ENCODE measurements around the gene C11orf91. TPM values are rescaled to one million over a fixed set of nuclear protein-coding genes. Genes with fewer than 3 reads are reported as not detected.
"Not testable (repeated sequence)": the region's sequence is repeated elsewhere in the genome, so short reads cannot be mapped to it uniquely, and the experiment has no call there.

Gene C11orf91
- total RNA-seq, 1 donor from 2014 or later = 0.26 TPM

DNA sequence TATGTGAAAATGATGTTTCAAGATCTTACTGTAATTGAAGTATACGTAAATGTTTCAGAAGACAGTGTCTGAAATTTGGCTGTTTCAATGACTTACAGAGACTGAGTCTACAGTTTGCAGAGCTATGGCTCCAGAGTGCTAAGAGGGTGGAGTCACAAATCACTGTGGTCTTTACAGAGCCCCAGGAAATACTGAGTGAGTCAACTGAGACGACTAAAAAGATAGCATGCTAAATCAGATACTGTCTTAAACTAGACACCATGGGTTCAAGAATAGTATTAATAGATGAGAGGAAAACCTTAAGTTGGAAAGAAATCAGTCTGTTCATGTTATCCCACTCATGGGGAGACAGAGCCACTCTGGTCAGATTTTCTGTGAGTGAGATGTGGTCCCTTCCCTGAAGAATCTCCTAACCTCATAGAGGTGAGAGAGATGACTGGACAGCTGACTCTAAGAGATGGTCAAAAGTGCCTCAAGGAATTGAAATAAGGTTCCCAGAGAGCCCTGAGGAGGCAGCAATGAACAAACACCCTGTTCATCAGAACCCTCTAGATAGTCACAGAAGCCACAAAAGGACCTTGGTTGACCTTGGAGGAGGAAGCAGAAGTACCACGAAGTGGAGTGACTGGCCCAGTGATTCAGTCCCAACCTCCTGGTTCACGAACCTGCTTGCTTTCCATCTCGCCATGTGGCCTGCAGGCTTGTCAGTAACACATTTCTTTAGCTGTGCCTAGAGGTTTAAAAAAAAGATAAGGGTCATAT lies 30.2 kb downstream of the C11orf91 start:
- DNase-seq (ENCODE audit: low spot score) = no peak

- no peak for DNase-seq (ENCODE audit: low spot score)
Observed at GRCh38 chr11:33669598-33670249, 30.9 kb downstream of the C11orf91 start.

DNA sequence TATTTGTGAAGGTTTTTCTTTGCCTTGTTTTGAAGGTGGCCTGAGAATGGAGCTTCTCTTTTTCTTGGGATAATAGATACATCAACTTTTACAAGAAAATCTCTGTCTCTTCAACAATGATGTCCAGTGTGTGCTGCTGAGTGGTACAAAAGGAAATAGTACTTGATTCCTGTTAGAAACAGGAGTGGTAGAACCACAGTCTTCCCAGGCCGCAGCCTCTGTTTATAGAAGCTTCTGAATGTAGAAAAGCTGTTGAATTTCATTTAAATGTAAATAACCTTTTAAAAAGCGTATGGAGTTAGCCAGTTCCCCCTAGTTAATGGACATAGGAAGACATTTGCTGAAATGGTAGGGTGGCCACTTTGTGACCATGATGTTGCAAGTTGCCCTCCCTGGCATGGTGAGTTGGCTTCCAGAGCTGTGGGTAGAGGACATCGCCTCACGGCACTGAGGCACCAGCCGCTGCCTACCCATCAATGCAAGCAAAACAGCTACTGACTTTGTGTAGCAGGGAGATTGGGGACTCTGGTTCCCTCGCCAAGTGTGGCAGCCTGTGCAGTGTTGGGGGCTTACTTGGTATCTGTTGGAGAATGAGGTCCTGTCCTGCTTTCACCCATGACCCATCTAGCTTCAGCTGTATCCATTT lies 31.6 kb downstream of the C11orf91 start:
- DNase-seq (ENCODE audit: low spot score) = no peak

GRCh38 chr11:33668468-33668825 lies 32.2 kb downstream of the C11orf91 start:
- DNase-seq (ENCODE audit: low spot score) = no peak

- DNase-seq (ENCODE audit: low spot score) = no peak
Observed at GRCh38 chr11:33667819-33668467, 32.7 kb downstream of the C11orf91 start.

DNA sequence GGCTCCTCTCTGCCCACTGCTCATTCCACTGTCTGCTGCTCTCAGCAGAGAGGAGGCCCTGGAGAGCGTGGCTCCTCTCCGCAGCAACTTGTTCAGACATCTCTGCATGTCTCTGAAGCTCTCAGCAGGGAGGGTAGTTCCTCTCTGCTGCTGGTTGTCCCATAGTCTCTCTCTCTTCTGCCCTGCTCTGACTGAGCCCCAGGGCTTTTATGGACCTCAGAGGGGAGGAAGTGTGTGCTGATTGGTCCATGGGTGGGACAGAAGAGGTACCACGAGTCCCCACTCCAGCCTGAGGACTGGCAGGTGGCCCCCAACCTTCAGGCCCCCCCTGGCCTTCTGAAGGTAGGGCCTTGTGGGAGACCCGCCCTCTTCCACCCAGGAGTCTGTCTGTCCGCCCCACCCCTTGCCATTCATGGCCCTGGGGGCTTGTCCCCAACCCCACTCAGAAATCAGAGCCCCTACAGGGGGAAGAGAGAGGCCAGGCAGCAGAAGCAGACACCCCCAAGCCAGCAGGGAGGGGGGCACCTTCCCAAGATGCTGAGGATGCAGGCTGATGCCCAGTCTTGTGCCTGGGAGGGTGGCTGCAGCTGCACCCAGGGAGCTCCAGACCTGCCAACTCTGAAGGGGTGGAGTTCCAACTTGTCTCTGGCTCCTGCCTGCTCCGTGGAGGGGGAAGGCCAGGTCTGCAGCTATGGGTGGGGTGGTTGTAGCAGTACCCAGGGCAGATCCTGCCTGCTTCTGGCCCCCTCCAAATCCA lies 35.1 kb downstream of the C11orf91 start:
- DNase-seq (ENCODE audit: low spot score) = no peak

GRCh38 chr11:33664827-33665226 lies 35.8 kb downstream of the C11orf91 start:
- DNase-seq (ENCODE audit: low spot score) = no peak

GRCh38 chr11:33664166-33664565 lies 36.5 kb downstream of the C11orf91 start:
- no peak for DNase-seq (ENCODE audit: low spot score)

GRCh38 chr11:33663121-33663520 lies 37.5 kb downstream of the C11orf91 start:
- DNase-seq (ENCODE audit: low spot score) = no peak

- DNase-seq (ENCODE audit: low spot score) = not testable (repeated sequence)
Observed at GRCh38 chr11:33661526-33661925, 39.1 kb downstream of the C11orf91 start.

- DNase-seq (ENCODE audit: low spot score) = no peak
Observed at GRCh38 chr11:33660962-33661361, 39.7 kb downstream of the C11orf91 start.

DNA sequence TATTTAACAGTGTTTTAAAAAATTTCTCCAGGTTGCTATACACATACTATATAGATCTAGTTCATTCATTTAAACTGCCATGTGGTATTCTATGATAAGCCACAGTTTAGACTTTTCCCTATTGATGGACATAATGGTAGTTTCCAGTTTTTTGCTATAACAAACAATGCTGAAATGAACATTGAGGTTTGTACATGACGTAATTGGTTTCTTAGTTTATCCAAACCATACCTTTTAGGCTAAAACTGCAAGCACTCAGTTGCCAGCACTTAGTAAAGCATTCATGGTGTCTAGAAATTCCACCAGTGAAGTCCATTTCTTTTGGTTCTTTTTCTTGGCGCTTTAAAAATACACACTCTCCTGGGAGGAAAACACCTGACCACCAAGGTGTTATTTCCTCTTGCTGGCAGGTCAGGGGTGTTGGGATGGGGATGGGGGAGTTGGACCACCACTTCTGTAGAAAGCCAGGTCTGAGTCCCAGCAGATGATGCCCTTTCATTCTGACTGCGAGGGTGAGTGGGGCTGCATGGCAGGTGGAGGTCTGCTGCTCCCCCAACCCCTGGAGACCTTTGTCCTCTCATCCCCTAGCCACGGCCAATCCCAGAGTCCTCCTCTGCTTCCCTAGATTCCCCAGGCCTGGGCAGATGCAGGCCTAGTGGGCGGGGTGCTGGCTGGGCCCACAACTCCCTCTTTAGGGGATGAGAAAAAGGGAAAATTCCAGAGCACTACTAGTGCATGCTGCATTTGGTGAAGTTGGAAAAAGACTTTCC lies 41.1 kb downstream of the C11orf91 start:
- DNase-seq (ENCODE audit: low spot score) = no peak

GRCh38 chr11:33658195-33658900 lies 42.3 kb downstream of the C11orf91 start:
- DNase-seq (ENCODE audit: low spot score) = no peak

- DNase-seq (ENCODE audit: low spot score) = no peak
Observed at GRCh38 chr11:33657757-33658156, 42.9 kb downstream of the C11orf91 start.

DNA sequence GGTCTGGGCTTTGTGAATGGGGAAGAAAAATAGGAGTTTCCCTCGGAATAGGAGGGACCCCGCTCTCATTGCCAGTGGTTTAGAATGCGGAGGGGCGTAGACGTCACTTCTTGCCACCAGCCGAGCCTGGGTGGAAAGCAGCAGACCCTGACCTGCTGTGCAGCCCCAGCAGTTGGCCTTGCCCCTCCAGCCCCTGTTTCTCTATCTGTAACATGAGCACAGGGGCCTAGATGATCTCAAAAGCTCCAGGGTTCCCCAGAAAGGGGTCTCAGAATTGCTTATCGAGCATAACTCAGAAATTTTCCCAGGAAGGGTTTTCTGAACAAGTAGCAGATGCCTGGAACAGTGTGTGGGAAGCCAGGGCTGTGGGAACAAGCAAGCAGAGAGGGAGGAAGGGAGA lies 43.9 kb downstream of the C11orf91 start:
- no peak for DNase-seq (ENCODE audit: low spot score)

DNA sequence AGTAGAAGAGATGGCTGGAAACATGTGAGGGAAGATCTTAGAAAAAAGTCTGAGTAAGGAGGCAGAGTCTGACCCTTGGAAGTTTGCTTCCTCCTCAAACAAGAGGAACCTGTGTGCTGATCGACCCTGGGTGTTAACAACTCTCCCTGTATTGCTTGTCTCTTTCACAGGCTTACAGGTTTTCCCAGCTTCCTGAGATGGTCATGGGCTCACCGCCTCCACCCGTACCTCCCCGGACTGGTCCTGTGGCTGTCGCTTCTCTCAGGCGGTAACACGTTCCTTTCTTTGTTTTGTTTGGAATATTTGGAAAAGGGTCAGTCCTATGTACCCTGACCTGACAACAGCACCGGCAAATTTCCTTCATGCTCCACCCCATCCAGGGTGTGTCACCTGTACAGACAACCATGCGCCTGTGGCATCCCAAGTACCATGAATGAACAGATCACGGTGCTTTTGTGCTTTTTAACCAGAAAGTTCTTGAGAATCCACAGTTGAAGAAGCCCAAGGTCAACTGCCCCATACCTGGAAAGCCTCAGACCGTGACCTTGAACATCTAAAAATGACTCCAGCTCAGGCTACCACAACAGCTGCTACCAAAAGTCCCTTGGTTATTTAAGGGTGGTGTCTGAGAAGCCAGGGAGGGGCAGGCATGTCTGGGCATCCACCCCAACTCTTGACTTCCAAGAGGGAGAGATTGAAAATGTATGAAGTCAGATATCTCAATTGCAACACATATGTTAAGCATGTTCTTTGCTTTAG lies 44.6 kb downstream of the C11orf91 start:
- DNase-seq (ENCODE audit: low spot score) = peak; percentile 18

DNA sequence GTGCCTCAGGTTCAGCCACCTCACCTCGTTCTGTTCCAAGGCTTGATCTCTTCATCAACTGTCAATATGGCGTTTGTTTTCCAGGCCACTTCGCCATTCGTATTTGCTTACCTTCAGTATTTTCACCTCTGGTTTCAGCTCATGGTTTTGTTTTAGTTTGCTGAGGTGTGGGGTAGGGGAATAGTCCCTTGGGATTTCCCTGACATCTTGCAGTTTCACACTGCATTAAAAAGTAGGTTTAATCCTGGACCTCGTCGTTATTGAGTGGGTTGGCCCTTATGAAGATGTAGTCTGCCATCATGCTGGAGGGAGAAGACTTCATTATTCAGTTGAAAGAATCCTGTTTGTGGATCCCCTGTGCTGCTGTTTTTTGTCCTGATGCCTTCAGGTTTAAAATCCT lies 46.0 kb downstream of the C11orf91 start:
- no peak for DNase-seq (ENCODE audit: low spot score)

GRCh38 chr11:33652930-33653329 lies 47.7 kb downstream of the C11orf91 start:
- DNase-seq (ENCODE audit: low spot score) = no peak

GRCh38 chr11:33652431-33652830 lies 48.2 kb downstream of the C11orf91 start:
- DNase-seq (ENCODE audit: low spot score) = no peak

GRCh38 chr11:33651990-33652389 lies 48.6 kb downstream of the C11orf91 start:
- DNase-seq (ENCODE audit: low spot score) = no peak

Data from mucosa of gallbladder (tissue), 1 donor.